Measurements from ENCODE around the gene XXYLT1.
"Not testable (repeated sequence)": the region's sequence is repeated elsewhere in the genome, so short reads cannot be mapped to it uniquely, and the experiment has no call there.

Gene XXYLT1

GRCh38 chr3:195224980-195225580 is 45.9 kb downstream of the XXYLT1 start:
- DNase-seq: no peak

DNA sequence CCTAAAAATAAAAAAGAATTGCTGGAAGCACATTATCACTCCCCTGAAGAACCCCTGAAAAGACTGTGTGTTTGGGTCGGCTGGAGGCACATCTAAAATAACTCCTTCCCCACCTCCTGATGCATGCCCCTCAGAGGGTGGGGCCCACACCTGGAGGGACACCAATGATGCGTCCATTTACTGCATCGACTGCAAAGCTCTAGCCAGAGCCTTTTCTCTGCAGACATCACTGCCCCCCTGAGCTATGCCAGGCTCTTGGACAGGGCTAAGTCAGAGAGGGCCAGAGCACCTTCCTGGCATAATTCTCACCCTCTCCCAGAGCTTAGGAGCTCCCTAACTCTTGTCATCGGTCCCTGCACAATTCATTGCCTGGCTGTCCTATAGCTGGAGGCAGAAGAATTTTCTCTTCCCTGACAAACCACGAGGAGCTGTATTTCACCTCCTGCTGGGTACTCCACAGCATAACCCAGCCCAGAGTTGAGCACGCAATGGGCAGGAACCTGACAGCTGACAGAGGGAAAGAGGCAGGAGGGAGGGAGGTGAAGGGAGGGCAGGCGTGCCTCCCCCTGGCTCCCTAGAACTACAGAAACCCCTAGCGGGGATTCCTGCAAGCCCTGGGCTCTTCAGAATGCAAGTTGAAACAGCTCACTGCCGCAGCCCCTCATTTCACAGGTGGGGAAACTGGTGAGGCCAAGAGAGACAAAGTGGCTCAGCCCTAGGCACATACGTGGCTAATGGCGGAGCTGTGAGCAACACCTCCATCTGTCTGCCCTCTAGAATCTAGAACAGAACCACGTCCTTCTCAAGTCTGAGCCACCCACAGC is 46.6 kb downstream of the XXYLT1 start:
- no peak for DNase-seq

GRCh38 chr3:195221876-195222617 is 48.9 kb downstream of the XXYLT1 start:
- DNase-seq: no peak

DNA sequence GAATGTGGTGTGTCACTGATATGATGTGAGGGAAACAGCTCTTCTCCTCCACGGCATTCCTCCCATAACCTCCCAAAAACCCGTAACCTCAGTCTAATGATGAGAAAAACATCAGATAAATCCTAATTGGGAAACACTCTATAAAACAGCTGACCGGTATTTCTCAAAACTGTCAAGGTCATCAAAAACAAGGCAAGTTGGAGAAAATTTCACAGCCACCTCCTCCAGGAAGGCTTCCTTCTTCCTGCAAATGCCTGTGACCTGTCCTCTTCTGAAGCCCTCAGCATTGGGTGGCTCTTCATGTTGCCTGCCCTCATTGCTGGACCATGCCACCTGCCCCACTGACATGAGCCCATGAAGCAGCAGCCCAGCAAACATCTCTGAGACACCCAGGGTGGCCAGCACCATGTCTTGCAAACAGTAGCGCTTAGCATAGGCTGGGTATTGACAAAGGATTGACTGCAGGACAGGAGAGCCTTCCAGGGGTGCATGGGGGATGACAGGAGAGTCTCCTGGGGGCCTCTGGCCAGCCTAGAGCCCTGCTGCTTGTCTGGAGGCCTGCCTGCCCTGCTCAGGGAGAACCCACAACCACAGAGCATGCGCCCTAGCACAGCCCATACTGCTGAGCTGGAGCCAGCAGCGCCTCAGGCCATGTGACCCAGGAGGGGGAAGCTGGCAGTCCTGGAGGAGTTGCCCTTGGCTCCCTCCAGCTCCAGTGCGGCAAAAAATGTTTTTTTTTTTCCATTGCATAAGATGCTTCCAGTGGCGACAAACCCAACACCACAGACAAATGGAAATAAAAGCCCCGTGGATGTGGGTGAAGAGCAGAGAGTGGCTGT is 49.7 kb downstream of the XXYLT1 start:
- no peak for DNase-seq

- DNase-seq: no peak
Observed at GRCh38 chr3:195219351-195220230, 51.4 kb downstream of the XXYLT1 start.

DNA sequence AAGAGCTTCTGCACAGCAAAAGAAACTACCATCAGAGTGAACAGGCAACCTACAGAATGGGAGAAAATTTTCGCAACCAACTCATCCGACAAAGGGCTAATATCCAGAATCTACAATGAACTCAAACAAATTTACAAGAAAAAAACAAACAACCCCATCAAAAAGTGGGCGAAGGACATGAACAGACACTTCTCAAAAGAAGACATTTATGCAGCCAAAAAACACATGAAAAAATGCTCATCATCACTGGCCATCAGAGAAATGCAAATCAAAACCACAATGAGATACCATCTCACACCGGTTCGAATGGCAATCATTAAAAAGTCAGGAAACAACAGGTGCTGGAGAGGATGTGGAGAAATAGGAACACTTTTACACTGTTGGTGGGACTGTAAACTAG is 52.6 kb downstream of the XXYLT1 start:
- DNase-seq: not testable (repeated sequence)

DNA sequence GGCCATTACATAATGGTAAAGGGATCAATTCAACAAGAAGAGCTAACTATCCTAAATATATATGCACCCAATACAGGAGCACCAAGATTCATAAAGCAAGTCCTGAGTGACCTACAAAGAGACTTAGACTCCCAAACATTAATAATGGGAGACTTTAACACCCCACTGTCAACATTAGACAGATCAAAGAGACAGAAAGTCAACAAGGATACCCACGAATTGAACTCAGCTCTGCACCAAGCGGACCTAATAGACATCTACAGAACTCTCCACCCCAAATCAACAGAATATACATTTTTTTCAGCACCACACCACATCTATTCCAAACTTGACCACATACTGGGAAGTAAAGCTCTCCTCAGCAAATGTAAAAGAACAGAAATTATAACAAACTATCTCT is 55.4 kb downstream of the XXYLT1 start:
- DNase-seq: not testable (repeated sequence)

DNA sequence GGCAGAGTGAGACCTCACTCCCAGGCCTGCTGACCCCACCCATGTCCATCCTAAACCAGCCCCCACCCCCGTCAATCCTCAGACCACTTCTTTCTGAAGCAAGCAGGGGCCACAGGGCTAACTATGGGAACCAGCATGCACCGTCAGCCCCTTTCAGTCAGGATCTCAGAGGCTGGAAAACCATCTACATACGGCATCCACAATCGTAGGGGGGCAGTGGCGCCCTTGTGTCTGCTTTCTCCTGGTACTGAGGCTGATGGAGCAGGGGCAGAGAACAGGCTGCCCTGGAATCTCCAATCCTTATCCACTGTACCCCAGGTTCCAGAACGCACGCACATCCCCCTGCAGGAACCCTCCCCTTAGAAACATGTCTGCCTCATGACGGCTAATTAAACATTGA is 56.6 kb downstream of the XXYLT1 start:
- DNase-seq: no peak

DNA sequence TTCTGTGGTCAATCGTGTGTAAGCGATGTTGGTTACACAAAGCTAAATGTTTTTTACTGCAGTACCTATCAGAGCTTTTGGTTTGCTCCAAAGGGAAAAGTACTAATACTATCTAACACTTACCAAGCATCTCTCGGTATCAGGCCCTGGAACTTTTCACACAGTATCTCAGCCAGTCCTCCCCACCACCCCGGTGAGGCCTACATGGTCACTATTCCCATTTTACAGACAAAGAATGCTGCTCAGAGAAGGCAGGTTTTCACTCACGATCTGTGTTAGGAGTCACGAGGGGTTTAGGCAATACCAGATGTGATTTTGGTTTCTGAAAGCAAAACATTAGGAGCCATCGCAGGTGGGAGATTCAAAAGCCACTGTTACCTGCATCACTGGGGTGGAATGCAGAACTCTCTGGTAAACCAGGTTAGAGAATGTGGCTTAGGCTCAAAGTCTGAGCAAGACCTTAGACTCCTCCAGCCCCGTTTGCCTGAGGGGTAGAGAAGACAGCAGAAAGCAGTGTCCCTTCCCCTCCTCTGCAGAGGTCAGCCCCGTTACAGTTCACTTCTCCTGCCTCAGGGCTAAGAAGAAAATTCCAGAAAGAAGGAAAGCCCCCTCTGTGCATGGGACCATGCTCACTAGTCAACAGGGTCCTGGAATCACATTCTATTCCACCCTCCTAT is 57.2 kb downstream of the XXYLT1 start:
- no peak for DNase-seq

GRCh38 chr3:195212749-195213375 is 58.1 kb downstream of the XXYLT1 start:
- no peak for DNase-seq

DNA sequence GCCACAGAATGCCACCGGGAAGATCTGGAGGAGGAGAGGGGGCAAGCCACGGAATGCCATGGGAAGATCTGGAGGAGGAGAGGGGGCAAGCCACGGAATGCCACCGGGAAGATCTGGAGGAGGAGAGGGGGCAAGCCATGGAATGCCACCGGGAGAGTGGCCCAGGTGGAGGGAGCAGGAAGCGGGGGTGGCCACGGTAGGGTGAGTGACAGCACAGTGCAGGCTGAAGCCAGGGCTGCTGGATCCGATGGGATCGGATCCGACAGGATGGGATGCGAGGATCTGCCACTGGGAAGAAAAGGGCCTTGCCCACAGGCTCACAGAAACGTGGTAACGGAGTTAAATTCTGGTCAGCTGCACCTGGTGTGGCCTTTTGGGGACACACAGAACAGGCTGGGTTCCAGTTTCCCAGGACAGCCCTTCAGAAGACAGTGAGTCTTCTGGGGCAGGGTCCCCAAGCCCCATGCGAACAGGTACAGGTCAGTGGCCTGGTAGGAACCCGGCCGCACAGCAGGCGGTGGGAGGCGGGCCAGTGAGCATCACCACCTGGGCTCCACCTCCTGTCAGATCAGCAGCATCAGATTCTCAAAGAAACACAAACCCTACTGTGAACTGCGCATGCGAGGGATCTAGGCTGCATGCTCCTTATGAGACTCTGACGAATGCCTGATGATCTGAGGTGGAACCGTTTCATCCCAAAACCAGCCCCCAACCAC is 58.8 kb downstream of the XXYLT1 start:
- DNase-seq: no peak

GRCh38 chr3:195210266-195210973 is 60.5 kb downstream of the XXYLT1 start:
- no peak for DNase-seq

DNA sequence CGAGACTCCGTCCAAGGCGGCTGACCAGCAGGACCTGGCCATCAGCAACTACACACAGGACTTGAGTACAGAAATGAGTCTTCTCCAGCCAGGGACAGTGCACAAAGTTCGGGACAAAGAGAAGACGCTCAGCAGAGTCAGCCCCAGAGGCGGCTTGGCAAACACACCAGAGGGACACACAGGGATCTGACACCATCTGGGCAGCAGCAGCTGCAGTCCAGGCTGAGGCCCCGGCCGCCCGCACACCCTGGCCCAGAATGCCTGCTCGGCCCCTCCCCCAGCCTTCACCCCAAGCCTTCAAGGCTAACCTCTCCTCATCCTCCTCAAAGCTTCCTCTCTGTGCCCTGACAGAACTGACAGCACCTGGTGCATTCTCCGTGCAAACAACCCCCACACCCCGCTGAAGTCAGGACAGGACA is 61.1 kb downstream of the XXYLT1 start:
- DNase-seq: no peak

DNA sequence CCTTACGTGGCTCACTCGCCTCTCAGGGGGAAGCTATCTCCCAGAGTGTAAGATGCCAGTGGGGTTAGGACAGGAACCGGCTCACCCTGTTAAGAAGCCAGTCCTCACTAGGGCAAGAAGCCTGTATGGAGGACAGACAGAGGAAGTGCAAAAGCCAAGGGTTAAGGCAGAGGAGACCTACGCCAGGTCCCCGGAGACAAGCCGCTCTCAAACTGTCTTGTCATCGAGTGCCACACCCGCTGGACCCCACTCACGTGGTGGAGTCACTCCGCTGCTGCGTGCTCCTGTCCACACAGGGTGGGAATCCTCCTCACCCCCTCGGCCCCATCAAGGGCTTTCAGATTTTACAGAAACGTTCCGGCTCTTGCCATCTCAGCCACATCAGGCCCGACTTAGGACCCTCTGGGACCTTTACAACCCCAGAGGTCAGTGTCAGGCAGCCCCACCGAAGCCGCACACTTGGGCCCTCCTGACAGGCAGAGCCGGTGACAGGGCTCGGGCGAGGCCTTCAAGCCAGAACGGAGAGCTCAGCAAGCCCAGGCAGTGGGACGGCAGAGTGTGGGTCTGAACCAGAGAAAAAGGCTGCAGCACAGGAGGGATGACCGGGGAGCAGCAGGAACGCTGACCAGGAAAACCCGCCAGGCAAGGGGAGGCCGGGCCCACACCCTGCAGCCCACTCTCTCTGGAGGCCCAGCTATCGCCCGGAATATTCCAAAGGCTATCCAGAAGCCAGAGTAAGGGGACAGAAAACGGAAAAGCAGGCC is 61.7 kb downstream of the XXYLT1 start:
- DNase-seq: no peak

- DNase-seq: no peak
Observed at GRCh38 chr3:195208631-195209030, 62.3 kb downstream of the XXYLT1 start.

- no peak for DNase-seq
Observed at GRCh38 chr3:195208183-195208582, 62.8 kb downstream of the XXYLT1 start.

DNA sequence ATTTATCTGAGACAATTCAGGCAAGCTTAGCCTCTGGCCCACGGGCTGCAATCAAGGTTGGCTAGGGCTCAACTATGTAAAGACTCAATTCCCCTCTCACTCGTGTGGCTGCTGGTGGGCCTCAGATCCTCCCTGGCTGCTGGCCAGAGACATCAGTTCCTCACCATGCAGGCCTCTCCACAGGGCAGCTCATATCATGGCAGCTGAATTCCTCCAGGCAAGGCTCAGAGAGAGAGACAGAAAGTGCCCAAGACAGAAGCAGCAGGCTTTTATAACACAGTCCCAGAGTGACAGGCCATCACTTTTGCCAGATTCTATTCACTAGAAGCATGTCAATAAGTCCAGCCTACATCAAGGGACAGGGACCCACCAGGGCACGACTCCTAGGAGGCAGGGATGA is 63.2 kb downstream of the XXYLT1 start:
- DNase-seq: no peak

DNA sequence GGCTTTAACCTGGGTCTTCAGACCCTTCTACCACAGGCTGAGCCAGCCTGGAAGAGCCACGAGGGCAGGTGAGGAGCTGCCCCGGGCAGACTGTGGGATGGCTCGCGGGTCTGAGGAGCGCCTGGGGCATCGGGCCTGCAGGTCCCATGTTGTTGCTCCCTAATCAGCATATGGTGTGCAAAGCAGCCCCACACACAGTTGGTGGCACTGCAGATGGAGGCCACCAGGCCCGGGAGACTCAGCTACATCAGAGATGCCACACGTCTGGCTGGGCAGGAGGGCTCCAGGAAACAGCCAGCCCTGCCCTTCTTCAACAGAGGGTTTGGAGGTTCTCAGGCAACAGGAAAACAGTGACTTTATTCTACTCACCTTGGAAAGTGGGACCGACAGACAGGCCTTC is 63.9 kb downstream of the XXYLT1 start:
- DNase-seq: no peak
